H9 (cell line): ENCODE data around the gene DGKD. TPM values are rescaled to one million over a fixed set of nuclear protein-coding genes. Genes with fewer than 3 reads are reported as not detected.

ENCODE experiments used
- DNase-seq: peaks from one replicate; pipeline ENCODE4 v3.0.0-alpha.2; 2017
- H2AFZ ChIP-seq: one replicate; pipeline ENCODE4 v1.6.1; 2013; ENCODE audit warnings: mild to moderate bottlenecking, low read length, control low read depth, moderate library complexity
- H2AK5ac ChIP-seq: 2 replicates; pipeline ENCODE4 v1.6.1; 2013; ENCODE audit warnings: low read length, control low read depth, mixed read lengths; ENCODE audit not compliant: insufficient read length
- H2BK120ac ChIP-seq: one replicate; pipeline ENCODE4 v1.6.1; 2013; ENCODE audit warnings: low read depth, mild to moderate bottlenecking, low read length, control low read depth, inconsistent platforms; ENCODE audit not compliant: poor library complexity, severe bottlenecking
- H2BK12ac ChIP-seq: 2 replicates; pipeline ENCODE4 v1.6.1; 2013; ENCODE audit warnings: low read length, control low read depth, mixed read lengths, low read depth; ENCODE audit not compliant: insufficient read length
- H2BK15ac ChIP-seq: 2 replicates; pipeline ENCODE4 v1.6.1; 2013; ENCODE audit warnings: low read depth, low read length, control low read depth
- H2BK20ac ChIP-seq: one replicate; pipeline ENCODE4 v1.6.1; 2013; ENCODE audit warnings: low read depth, mild to moderate bottlenecking, low read length, control low read depth, inconsistent platforms; ENCODE audit not compliant: poor library complexity, severe bottlenecking
- H2BK5ac ChIP-seq: 2 replicates; pipeline ENCODE4 v1.6.1; 2013; ENCODE audit warnings: low read length, control low read depth, mixed read lengths; ENCODE audit not compliant: insufficient read length
- H3K14ac ChIP-seq: 2 replicates; pipeline ENCODE4 v1.6.1; 2013; ENCODE audit warnings: low read length, control low read depth; ENCODE audit not compliant: insufficient read depth
- H3K18ac ChIP-seq: 2 replicates; pipeline ENCODE4 v1.6.1; 2013; ENCODE audit warnings: low read depth, mild to moderate bottlenecking, mixed read lengths, low read length, control low read depth; ENCODE audit not compliant: insufficient read length
- H3K23ac ChIP-seq: 2 replicates; pipeline ENCODE4 v1.6.1; 2013; ENCODE audit warnings: low read length, control low read depth, mixed read lengths, low read depth; ENCODE audit not compliant: insufficient read length
- H3K23me2 ChIP-seq: 2 replicates; pipeline ENCODE4 v1.6.1; 2013; ENCODE audit warnings: low read depth, mild to moderate bottlenecking, mixed read lengths, low read length, control low read depth; ENCODE audit not compliant: insufficient read length, poor library complexity, severe bottlenecking
- H3K27ac ChIP-seq: 2 replicates; pipeline ENCODE4 v1.5.1; 2013; ENCODE audit warnings: low read length, control low read depth, mixed read lengths, low read depth; ENCODE audit not compliant: insufficient read length
- H3K27me3 ChIP-seq: 2 replicates; pipeline ENCODE4 v1.6.1; 2013; ENCODE audit warnings: low read length, control low read depth, inconsistent platforms; ENCODE audit not compliant: insufficient read depth
- H3K4ac ChIP-seq: 2 replicates; pipeline ENCODE4 v1.6.1; 2013; ENCODE audit warnings: low read depth, mild to moderate bottlenecking, control low read depth, inconsistent platforms, low read length, moderate library complexity
- H3K4me1 ChIP-seq: 2 replicates; pipeline ENCODE4 v1.6.1; 2013; ENCODE audit warnings: low read length, control low read depth, inconsistent platforms; ENCODE audit not compliant: insufficient read depth
- H3K4me2 ChIP-seq: 2 replicates; pipeline ENCODE4 v1.6.1; 2013; ENCODE audit warnings: low read length, control low read depth, mixed read lengths; ENCODE audit not compliant: insufficient read length, insufficient read depth
- H3K56ac ChIP-seq: 2 replicates; pipeline ENCODE4 v1.6.1; 2013; ENCODE audit warnings: low read depth, mild to moderate bottlenecking, mixed read lengths, low read length, control low read depth; ENCODE audit not compliant: insufficient read length
- H3K79me1 ChIP-seq: 2 replicates; pipeline ENCODE4 v1.6.1; 2013; ENCODE audit warnings: low read depth, mild to moderate bottlenecking, moderate library complexity, low read length, control low read depth, inconsistent platforms; ENCODE audit not compliant: insufficient read depth, poor library complexity, severe bottlenecking
- H3K79me2 ChIP-seq: 2 replicates; pipeline ENCODE4 v1.6.1; 2013; ENCODE audit warnings: low read length, control low read depth, inconsistent platforms; ENCODE audit not compliant: insufficient read depth
- H3K9ac ChIP-seq: 2 replicates; pipeline ENCODE4 v1.6.1; 2013; ENCODE audit warnings: low read length, control low read depth, mixed read lengths; ENCODE audit not compliant: insufficient read length; ENCODE audit errors: extremely low read depth
- H3K9me3 ChIP-seq: one replicate; pipeline ENCODE4 v1.6.1; 2013; ENCODE audit warnings: low read depth, low read length, inconsistent platforms; ENCODE audit not compliant: control insufficient read depth
- H3T11ph ChIP-seq: one replicate; pipeline ENCODE4 v1.6.1; 2013; ENCODE audit warnings: mild to moderate bottlenecking, low read length, control low read depth, inconsistent platforms
- H4K20me1 ChIP-seq: one replicate; pipeline ENCODE4 v1.6.1; 2013; ENCODE audit not compliant: control insufficient read depth, insufficient read length, insufficient read depth
- H4K5ac ChIP-seq: 2 replicates; pipeline ENCODE4 v1.6.1; 2013; ENCODE audit warnings: low read depth, mild to moderate bottlenecking, mixed read lengths, low read length, control low read depth; ENCODE audit not compliant: insufficient read length
- H4K8ac ChIP-seq: replicated peaks from 2 replicates; pipeline ENCODE4 v1.6.1; 2013; ENCODE audit warnings: low read length, control low read depth, mixed read lengths, low read depth; ENCODE audit not compliant: insufficient read length
- H4K91ac ChIP-seq: 2 replicates; pipeline ENCODE4 v1.6.1; 2013; ENCODE audit warnings: low read depth, mild to moderate bottlenecking, moderate library complexity, mixed read lengths, low read length, control low read depth; ENCODE audit not compliant: insufficient read length
- H3K27ac Mint-ChIP-seq, 3 experiments: 2 replicates in 2 of 3; 3 replicates in 1 of 3; pipeline ENCODE4 v1.8.0; 2020 to 2021; ENCODE audit warnings: mixed read lengths in 3 of 3, mild to moderate bottlenecking in 1 of 3, moderate library complexity in 1 of 3
- H3K27me3 Mint-ChIP-seq: 2 replicates; pipeline ENCODE4 v1.8.0; 2021; ENCODE audit warnings: low read depth, mild to moderate bottlenecking, moderate library complexity, mixed read lengths
- H3K36me3 Mint-ChIP-seq, 3 experiments: 2 replicates in 2 of 3; 3 replicates in 1 of 3; pipeline ENCODE4 v1.8.0; 2020 to 2021; ENCODE audit warnings: low read depth in 3 of 3, mixed read lengths in 3 of 3; ENCODE audit not compliant: insufficient read depth in 1 of 3
- H3K4me1 Mint-ChIP-seq, 2 experiments: 2 replicates each; pipeline ENCODE4 v1.8.0; 2020; ENCODE audit warnings: mixed read lengths in 2 of 2
- H3K4me3 Mint-ChIP-seq, 2 experiments: 2 replicates in 1 of 2; 3 replicates in 1 of 2; pipeline ENCODE4 v1.8.0; 2020 to 2021; ENCODE audit warnings: mild to moderate bottlenecking in 2 of 2, mixed read lengths in 2 of 2, moderate library complexity in 1 of 2
- H3K9me3 Mint-ChIP-seq, 2 experiments: 2 replicates in 1 of 2; 3 replicates in 1 of 2; pipeline ENCODE4 v1.8.0; 2020; ENCODE audit warnings: mild to moderate bottlenecking in 2 of 2, mixed read lengths in 2 of 2, moderate library complexity in 1 of 2
- WGBS: extraction: QIAGEN DNeasy Blood & Tissue Kit; methylation state at CpG from one replicate; pipeline ENCODE4 v1.1.7; 2013; ENCODE audit warnings: missing lambda C conversion rate, low lambda C conversion rate, mixed read lengths; ENCODE audit not compliant: insufficient read length; ENCODE audit errors: extremely low coverage; 5-methylcytosine and 5-hydroxymethylcytosine counted together
- total RNA-seq: library from RNA; stranded (reverse); gene quantifications from 2 replicates; pipeline ENCODE4 v1.2.1, GENCODE V29; 2021
- TF ChIP-seq, protein P1 (sequence below): fragments of 200-600 bp; sonication (generic); conservative IDR thresholded peaks from 3 replicates; pipeline ENCODE4 v1.8.0; 2021; ENCODE audit warnings: antibody characterized with exemption, mild to moderate bottlenecking

DGKD gene
- total RNA-seq, 1 experiment from 2014 or later, result 20.7 TPM

DNA sequence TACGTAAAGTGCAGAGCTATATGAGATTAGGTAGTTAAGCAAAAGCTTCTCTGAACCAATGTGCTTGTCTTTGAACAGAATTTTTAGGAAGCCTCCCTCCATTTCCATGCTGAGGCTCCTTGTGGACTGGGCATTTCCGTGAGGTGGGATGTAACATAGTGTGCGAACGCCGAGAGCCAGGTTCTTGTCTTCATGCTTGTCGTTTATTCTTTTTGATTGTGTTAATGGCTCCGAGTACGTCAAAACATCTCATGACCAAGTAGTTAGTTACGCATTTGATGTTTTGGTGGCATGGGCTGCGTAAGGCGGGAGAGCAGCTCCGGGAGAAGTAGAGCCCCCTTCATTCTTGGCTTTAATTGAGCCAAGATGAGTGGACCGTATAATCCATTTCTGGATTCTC lies 32.9 kb downstream of the DGKD start:
- no peaks in the 10 kb centered on the region for H4K20me1 ChIP-seq
- H3K79me2 ChIP-seq, result peaks cover 3% of the 10 kb centered on the region; the same call in 1 of the 2 replicates
- no peaks in the 10 kb centered on the region for H3K79me1 ChIP-seq
- no peak overlapping the region for H2AK5ac ChIP-seq
- Mint-ChIP-seq H3K36me3 (peaks cover 5 to 13% (median 6%) of the 10 kb centered on the region in 3 experiments; a peak in 5 of 7 replicates), H3K4me1 (peaks cover 9 to 17% of the 10 kb centered on the region in 2 experiments), H3K27me3 (no peaks in the 10 kb centered on the region), H3K4me3 (no peak overlapping the region), H3K9me3 (no peaks in the 10 kb centered on the region), H3K27ac (peak overlapping the region in 1 of 3 experiments; percentile 34; a peak in 2 of 7 replicates)
- H3K27me3 ChIP-seq, result no peaks in the 10 kb centered on the region
- no peak overlapping the region for H3K14ac ChIP-seq
- H2BK20ac ChIP-seq, result no peak overlapping the region
- H2BK15ac ChIP-seq, result no peak overlapping the region
- no peak overlapping the region for H3K27ac ChIP-seq
- H3K18ac ChIP-seq, result no peak overlapping the region
- H3K56ac ChIP-seq, result no peak overlapping the region
- H4K5ac ChIP-seq, result no peak overlapping the region
- H3K4ac ChIP-seq, result no peak overlapping the region
- DNase-seq, result no peak
- H2AFZ ChIP-seq, result no peak overlapping the region
- H3K9me3 ChIP-seq, result no peaks in the 10 kb centered on the region
- no peak overlapping the region for H4K91ac ChIP-seq
- H3K23ac ChIP-seq, result no peak overlapping the region
- no peaks in the 10 kb centered on the region for H3K4me1 ChIP-seq
- H3K23me2 ChIP-seq, result no peaks in the 10 kb centered on the region
- H4K8ac ChIP-seq, result no peak overlapping the region
- no CpG with 5 or more reads among the region's 13 CpGs for WGBS
- no peak overlapping the region for H3K9ac ChIP-seq
- no peak overlapping the region for H3T11ph ChIP-seq
- H3K4me2 ChIP-seq, result no peak overlapping the region
- H2BK5ac ChIP-seq, result no peak overlapping the region
- H2BK120ac ChIP-seq, result no peak overlapping the region
- H2BK12ac ChIP-seq, result no peak overlapping the region
- TF ChIP-seq, protein P1, sequence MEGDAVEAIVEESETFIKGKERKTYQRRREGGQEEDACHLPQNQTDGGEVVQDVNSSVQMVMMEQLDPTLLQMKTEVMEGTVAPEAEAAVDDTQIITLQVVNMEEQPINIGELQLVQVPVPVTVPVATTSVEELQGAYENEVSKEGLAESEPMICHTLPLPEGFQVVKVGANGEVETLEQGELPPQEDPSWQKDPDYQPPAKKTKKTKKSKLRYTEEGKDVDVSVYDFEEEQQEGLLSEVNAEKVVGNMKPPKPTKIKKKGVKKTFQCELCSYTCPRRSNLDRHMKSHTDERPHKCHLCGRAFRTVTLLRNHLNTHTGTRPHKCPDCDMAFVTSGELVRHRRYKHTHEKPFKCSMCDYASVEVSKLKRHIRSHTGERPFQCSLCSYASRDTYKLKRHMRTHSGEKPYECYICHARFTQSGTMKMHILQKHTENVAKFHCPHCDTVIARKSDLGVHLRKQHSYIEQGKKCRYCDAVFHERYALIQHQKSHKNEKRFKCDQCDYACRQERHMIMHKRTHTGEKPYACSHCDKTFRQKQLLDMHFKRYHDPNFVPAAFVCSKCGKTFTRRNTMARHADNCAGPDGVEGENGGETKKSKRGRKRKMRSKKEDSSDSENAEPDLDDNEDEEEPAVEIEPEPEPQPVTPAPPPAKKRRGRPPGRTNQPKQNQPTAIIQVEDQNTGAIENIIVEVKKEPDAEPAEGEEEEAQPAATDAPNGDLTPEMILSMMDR, result no peak
